Fibroblast of lung (primary cell): ENCODE data around the gene ADM.

Experiments used
- EZH2 ChIP-seq: IDR thresholded peaks from 2 replicates; pipeline ENCODE4 v1.5.1; 2012; ENCODE audit warnings: low read length, control low read depth, mild to moderate bottlenecking; ENCODE audit errors: missing control alignments
- TF ChIP-seq, protein P1 (sequence below), 2 donors: IDR thresholded peaks in 1 of 2; conservative IDR thresholded peaks in 1 of 2; 1 replicate in 1 of 2; 2 replicates in 1 of 2; pipeline ENCODE4 v1.5.1; 2011 to 2012; ENCODE audit warnings: low read length in 2 of 2, control low read depth in 1 of 2, inconsistent platforms in 1 of 2, low read depth in 1 of 2, mild to moderate bottlenecking in 1 of 2

DNA sequence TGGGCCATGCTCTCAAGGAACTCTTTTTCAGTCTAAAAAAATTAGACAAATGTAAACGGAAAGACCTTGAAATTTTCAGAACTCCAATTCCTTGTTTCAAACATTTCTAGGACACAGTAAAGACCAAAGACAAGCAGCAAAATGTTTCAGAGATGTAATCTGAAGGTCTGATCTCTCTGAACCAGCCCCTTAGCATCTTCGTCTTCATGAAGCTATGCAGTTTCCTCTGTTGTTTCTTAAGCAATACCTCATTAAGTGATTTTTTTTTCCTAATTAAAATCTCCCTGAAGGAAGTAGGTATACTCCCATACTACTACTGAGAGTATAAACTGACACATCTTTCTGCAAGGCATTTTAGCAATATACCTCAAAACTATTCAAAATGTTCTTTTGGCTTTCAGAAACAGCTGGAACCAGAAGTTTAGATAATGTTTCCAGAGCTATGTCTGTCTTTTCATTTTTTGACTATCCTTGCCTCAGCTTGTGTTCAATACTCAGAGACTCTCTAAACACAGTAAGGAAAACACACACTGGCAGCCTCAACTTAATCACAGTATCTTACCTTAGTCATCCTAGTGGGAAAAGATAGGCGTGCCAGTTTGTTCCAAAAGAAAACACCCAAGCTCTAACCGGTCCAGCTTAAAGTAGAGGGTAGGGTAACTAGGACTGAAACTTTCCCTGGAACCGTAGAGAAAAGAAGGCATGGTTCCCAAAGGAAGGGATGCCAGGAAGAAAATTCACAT lies 36.0 kb upstream of the ADM start:
- TF ChIP-seq, protein P1, sequence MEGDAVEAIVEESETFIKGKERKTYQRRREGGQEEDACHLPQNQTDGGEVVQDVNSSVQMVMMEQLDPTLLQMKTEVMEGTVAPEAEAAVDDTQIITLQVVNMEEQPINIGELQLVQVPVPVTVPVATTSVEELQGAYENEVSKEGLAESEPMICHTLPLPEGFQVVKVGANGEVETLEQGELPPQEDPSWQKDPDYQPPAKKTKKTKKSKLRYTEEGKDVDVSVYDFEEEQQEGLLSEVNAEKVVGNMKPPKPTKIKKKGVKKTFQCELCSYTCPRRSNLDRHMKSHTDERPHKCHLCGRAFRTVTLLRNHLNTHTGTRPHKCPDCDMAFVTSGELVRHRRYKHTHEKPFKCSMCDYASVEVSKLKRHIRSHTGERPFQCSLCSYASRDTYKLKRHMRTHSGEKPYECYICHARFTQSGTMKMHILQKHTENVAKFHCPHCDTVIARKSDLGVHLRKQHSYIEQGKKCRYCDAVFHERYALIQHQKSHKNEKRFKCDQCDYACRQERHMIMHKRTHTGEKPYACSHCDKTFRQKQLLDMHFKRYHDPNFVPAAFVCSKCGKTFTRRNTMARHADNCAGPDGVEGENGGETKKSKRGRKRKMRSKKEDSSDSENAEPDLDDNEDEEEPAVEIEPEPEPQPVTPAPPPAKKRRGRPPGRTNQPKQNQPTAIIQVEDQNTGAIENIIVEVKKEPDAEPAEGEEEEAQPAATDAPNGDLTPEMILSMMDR (conservative IDR thresholded peaks at IDR 0.05 in 1 of 2, IDR thresholded peaks at IDR 0.05 in 1 of 2; ENCODE audit: low read depth in 1 of 2, low read length in 2 of 2), result no peak
- TF ChIP-seq EZH2, result no peak
